ENCODE results near the gene FREY1. TPM values are rescaled to one million over a fixed set of nuclear protein-coding genes. Genes with fewer than 3 reads are reported as not detected.

Gene FREY1
- total and polyA plus RNA-seq, 2 experiments from 2014 or later: 2.1 TPM; not detected in 1

DNA sequence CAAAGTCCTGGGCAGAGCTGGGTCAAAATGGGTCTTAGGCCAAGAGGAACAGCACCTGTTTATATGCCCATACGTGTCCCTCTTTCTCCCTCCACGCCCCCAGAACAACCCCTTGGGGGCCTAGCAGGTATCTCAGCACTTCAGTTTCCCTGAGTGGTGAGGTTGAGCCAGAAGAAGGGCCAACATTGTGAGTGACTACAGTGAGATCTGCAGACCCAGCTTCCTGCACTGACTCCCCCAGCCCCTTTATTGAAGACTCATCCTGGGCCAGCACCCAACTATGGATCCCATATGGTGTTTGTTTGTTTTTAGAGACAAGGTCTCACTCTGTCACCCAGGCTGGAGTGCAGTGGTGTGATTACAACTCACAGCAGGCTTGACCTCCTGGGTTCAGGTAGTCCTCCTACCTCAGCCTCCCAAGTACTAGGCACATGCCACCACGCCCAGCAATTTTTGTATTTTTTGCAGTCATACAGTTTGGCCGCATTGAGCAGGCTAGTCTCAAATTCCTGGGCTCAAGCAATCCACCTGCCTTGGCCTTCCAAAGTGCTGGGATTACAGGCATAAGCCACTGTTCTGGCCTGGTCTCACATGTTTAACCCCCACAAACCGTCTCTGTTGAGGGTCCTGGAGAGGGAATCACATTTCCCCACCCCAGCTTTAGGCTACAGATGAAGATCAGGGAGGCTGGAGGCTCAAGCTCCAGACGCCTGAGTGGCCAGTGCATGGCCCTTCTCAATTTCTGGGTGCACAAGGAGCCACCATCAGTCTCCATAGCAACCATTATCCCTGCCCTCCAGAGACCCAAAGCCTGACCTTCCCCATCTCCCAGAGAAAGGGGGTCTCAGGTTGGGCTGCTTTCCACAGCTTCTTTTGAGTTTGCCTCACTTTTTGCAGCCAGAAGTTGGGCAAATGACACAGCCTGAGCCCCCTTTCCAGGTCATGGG is 13.7 kb upstream of the FREY1 start:
- no peak for DNase-seq (ENCODE audit: low read depth in 1 of 2, low spot score in 1 of 2)
- no peak overlapping the region for H3K27ac ChIP-seq
- H3K4me3 ChIP-seq: no peak overlapping the region
- peaks cover 45% of the 10 kb centered on the region for H3K27me3 ChIP-seq
- no peaks in the 10 kb centered on the region for H3K36me3 ChIP-seq
- H3K9me3 ChIP-seq (ENCODE audit: low read depth): no peaks in the 10 kb centered on the region
- TF ChIP-seq, protein P1, sequence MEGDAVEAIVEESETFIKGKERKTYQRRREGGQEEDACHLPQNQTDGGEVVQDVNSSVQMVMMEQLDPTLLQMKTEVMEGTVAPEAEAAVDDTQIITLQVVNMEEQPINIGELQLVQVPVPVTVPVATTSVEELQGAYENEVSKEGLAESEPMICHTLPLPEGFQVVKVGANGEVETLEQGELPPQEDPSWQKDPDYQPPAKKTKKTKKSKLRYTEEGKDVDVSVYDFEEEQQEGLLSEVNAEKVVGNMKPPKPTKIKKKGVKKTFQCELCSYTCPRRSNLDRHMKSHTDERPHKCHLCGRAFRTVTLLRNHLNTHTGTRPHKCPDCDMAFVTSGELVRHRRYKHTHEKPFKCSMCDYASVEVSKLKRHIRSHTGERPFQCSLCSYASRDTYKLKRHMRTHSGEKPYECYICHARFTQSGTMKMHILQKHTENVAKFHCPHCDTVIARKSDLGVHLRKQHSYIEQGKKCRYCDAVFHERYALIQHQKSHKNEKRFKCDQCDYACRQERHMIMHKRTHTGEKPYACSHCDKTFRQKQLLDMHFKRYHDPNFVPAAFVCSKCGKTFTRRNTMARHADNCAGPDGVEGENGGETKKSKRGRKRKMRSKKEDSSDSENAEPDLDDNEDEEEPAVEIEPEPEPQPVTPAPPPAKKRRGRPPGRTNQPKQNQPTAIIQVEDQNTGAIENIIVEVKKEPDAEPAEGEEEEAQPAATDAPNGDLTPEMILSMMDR (IDR thresholded peaks at IDR 0.05; ENCODE audit: low read depth, low read length): no peak
- H3K4me1 ChIP-seq (ENCODE audit: low read depth): no peaks in the 10 kb centered on the region

DNA sequence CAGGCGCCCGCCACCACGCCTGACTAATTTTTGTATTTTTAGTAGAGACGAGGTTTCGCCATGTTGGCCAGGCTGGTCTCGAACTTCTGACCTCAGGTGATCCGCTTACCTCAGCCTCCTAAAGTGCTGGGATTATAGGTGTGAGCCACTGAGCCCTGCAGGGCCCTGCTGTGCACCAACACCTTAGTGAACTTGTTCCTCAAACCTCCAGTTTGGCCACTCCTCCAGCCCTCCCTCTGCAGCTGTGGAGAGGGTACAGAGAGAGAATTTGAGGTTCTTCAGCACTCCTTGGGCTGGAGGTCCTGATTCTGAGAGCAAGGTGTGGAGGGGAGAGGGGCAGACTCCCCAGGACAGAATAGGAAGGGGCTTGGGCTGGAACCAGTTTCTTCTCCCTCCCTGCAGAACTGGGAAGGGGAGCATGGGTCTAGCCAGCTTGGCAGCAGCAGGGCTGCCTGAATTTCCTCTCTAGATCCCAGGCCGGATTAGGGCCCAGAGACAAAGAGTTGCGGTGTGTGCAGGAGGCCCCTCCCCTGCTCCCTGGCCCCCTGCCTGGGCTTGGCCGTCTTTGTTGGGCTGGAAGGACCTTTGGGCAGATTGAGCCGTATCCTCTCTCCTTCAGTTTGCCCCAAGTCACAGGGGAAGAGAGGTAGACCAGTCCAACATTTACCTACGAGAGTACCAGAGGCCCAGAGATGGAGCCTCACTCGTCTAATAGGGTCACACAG is 12.9 kb upstream of the FREY1 start:
- Histone ChIP-seq H3K27ac (no peak overlapping the region), H3K4me3 (no peak overlapping the region), H3K27me3 (peaks cover 42% of the 10 kb centered on the region), H3K9me3 (ENCODE audit: low read depth) (no peaks in the 10 kb centered on the region), H3K4me1 (ENCODE audit: low read depth) (no peaks in the 10 kb centered on the region), H3K36me3 (no peaks in the 10 kb centered on the region)
- TF ChIP-seq, protein P1 (IDR thresholded peaks at IDR 0.05; ENCODE audit: low read depth, low read length): no peak
- no peak for DNase-seq (ENCODE audit: low read depth in 1 of 2, low spot score in 1 of 2)

DNA sequence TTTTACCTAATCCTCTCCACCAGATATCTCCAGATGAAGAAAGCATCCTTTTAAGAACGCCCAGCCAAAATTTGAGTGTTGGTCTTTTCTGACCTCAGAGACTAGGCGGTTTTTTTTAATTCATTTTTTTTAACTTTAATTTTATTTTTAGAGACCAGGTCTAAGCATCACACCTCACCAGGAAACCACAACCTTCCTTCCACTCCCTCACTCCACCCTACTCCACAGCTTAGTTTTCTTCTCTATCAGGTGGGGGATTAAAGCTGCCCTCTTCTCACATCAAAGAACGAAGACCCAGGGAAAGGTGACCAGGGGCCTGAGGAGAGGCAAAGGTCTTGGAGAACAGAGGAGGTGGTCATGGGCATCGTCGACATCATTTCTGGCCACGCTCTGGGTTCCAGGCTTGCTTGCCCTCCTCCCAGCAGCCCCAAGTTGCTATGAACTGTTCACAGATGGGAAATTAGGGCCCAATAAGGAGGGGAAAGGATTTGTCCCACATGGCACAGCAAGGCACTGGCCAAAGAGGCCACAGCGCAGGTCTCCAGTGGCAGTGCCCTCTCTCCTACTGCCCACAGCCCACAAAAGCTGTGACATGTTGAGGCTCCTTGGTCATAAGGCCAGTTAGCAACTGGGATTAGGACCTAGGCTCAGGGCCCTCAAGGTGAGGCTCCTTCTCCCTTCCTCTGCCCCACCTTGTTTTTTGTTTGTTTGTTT is 12.0 kb upstream of the FREY1 start:
- peaks cover 6% of the 10 kb centered on the region for H3K36me3 ChIP-seq
- H3K4me1 ChIP-seq (ENCODE audit: low read depth): no peaks in the 10 kb centered on the region
- H3K27me3 ChIP-seq: peaks cover 34% of the 10 kb centered on the region
- no peak overlapping the region for H3K27ac ChIP-seq
- H3K9me3 ChIP-seq (ENCODE audit: low read depth): no peaks in the 10 kb centered on the region
- DNase-seq (ENCODE audit: low read depth in 1 of 2, low spot score in 1 of 2): no peak
- TF ChIP-seq, protein P1 (IDR thresholded peaks at IDR 0.05; ENCODE audit: low read depth, low read length): no peak
- peak overlapping the region; percentile 90 for H3K4me3 ChIP-seq

DNA sequence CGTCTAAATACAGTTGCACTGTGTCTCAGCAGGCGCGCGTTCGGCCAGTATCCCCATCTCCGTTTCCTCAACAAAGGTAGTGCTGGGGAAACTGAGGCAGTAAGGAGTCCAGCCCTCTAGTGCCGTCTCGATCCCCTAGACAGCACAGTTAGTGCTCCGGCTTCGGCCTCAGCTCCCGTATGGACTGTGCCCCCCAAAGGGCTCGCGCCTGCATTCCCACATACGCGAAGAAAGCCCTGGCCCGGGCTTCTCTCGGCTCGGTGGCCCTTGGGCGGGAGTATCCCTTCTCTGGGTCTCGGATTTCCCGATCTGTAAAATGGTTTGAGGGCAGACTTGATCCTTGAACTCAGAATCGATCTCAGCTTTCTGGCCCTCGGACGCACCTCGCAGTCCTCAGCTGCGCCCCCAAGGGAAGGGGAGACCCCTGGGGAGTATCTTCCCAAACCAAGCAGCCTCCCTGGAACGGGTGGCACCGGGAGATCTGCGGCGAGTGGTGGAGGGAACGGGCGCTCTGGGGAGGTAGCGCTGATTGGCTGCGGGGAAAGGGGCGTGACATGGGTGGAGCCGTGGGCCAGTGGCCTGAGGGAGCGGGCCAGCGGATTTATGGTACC is 11.4 kb upstream of the FREY1 start:
- H3K27ac ChIP-seq: peak overlapping the region; percentile 24
- H3K4me3 ChIP-seq: peak overlapping the region; percentile 90
- peak; percentile 80 to 84 for DNase-seq (ENCODE audit: low read depth in 1 of 2, low spot score in 1 of 2)
- peaks cover 30% of the 10 kb centered on the region for H3K27me3 ChIP-seq
- H3K36me3 ChIP-seq: peaks cover 11% of the 10 kb centered on the region
- no peaks in the 10 kb centered on the region for H3K9me3 ChIP-seq (ENCODE audit: low read depth)
- H3K4me1 ChIP-seq (ENCODE audit: low read depth): no peaks in the 10 kb centered on the region
- TF ChIP-seq, protein P1 (IDR thresholded peaks at IDR 0.05; ENCODE audit: low read depth, low read length): no peak
